Smooth muscle cell (in vitro differentiated cells): ENCODE measurements around the gene OR1E1. TPM values are rescaled to one million over a fixed set of nuclear protein-coding genes. Genes with fewer than 3 reads are reported as not detected.
"Not testable (repeated sequence)": the region's sequence is repeated elsewhere in the genome, so short reads cannot be mapped to it uniquely, and the experiment has no call there.

Experiments
- DNase-seq: peaks from one replicate; lab custom pipeline; 2025; ENCODE audit not compliant: unreplicated experiment; lab: John Stamatoyannopoulos, UW
- H2AFZ ChIP-seq: fragments of 200-600 bp; sonication (generic); 2 replicates; pipeline ENCODE4 v1.6.0; 2016; ENCODE audit warnings: antibody characterized with exemption, low read depth, mild to moderate bottlenecking
- H3F3A ChIP-seq: fragments of 200-600 bp; sonication (generic); 2 replicates; pipeline ENCODE4 v1.6.0; 2017; ENCODE audit warnings: antibody characterized with exemption, low read depth
- H3K27ac ChIP-seq: fragments of 200-600 bp; sonication (generic); 2 replicates; pipeline ENCODE4 v1.5.1; 2016; ENCODE audit warnings: low read depth, mild to moderate bottlenecking
- H3K27me3 ChIP-seq: fragments of 200-600 bp; sonication (generic); 2 replicates; pipeline ENCODE4 v1.6.1; 2016; ENCODE audit warnings: low read depth, mild to moderate bottlenecking
- H3K36me3 ChIP-seq: fragments of 200-600 bp; sonication (generic); 2 replicates; pipeline ENCODE4 v1.5.1; 2016; ENCODE audit warnings: low read depth
- H3K4me1 ChIP-seq: fragments of 200-600 bp; sonication (generic); 2 replicates; pipeline ENCODE4 v1.5.1; 2016; ENCODE audit warnings: low read depth
- H3K4me2 ChIP-seq: fragments of 200-600 bp; sonication (generic); 2 replicates; pipeline ENCODE4 v1.6.0; 2016; ENCODE audit warnings: mild to moderate bottlenecking
- H3K4me3 ChIP-seq: fragments of 200-600 bp; sonication (generic); 2 replicates; pipeline ENCODE4 v1.5.1; 2016; ENCODE audit warnings: mild to moderate bottlenecking
- H3K79me2 ChIP-seq: fragments of 200-600 bp; sonication (generic); 2 replicates; pipeline ENCODE4 v1.6.0; 2016; ENCODE audit warnings: low read depth, mild to moderate bottlenecking
- H3K9ac ChIP-seq: fragments of 200-600 bp; sonication (generic); 2 replicates; pipeline ENCODE4 v1.6.0; 2016; ENCODE audit warnings: low read depth
- H3K9me3 ChIP-seq: fragments of 200-600 bp; sonication (generic); replicated peaks from 2 replicates; pipeline ENCODE4 v1.5.1; 2016; ENCODE audit warnings: low read depth
- H4K20me1 ChIP-seq: fragments of 200-600 bp; sonication (generic); 2 replicates; pipeline ENCODE4 v1.6.0; 2016; ENCODE audit warnings: low read depth
- WGBS: methylation state at CpG from one replicate; pipeline ENCODE4 v1.1.7; 2016; ENCODE audit warnings: low lambda C conversion rate; 5-methylcytosine and 5-hydroxymethylcytosine counted together
- polyA plus RNA-seq: library from polyadenylated mRNA; unstranded; fragments of >200 nt; fragmentation: Nextera tagmentation; extraction: Ambion mirVana; gene quantifications from 2 replicates; pipeline ENCODE4 v1.2.1, GENCODE V29; 2016
- total RNA-seq: library from RNA; depleted of rRNA; stranded (reverse); fragments of >200 nt; gene quantifications from 2 replicates; pipeline ENCODE4 v1.2.3, GENCODE V29; 2014
- TF ChIP-seq, protein P1 (sequence below): fragments of 200-600 bp; sonication (generic); IDR thresholded peaks from 2 replicates; pipeline ENCODE4 v1.5.1; 2017; ENCODE audit warnings: borderline replicate concordance, mild to moderate bottlenecking, antibody characterized with exemption; ENCODE audit not compliant: insufficient read depth, poor library complexity, severe bottlenecking

Gene OR1E1
- total and polyA plus RNA-seq, 2 experiments from 2014 or later, result not detected

DNA sequence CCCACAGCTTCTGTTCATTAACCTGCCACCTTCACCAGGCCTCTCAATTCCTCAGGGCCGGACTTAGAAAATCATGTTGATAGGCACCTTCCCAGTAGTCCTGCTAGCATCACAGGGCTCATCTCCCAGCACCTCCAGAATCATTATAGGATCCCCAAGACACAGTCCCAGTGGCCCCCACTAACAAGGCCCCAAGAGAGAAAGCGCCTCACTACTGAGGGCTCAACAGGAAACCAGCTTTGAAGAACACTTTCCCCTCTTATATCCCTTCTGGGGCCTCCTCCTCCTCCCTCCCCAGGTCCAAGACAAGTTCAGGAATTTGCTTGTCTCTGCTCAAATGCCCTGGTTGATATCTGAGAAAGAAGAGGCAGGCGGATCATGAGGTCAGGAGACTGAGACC, 12.9 kb upstream of the OR1E1 start, which contains the start of gene OR3A3:
Gene OR3A3 (plus strand): TSS at position 301 of the 400 bp plus-strand sequence.
- no peaks in the 10 kb centered on the region for H3F3A ChIP-seq
- no peak within 1 kb of the TSS for H3K4me2 ChIP-seq
- H3K27me3 ChIP-seq, result no peaks in the 10 kb centered on the region
- H3K4me1 ChIP-seq, result no peaks in the 10 kb centered on the region
- no peak for DNase-seq
- 82% methylated on average over 3 of the region's 3 CpGs for WGBS
- peaks cover 11% of the 10 kb centered on the region for H3K9me3 ChIP-seq
- no peaks in the 10 kb centered on the region for H3K79me2 ChIP-seq
- no peak within 1 kb of the TSS for H3K27ac ChIP-seq
- H4K20me1 ChIP-seq, result no peaks in the 10 kb centered on the region
- no peak within 1 kb of the TSS for H3K9ac ChIP-seq
- TF ChIP-seq, protein P1, sequence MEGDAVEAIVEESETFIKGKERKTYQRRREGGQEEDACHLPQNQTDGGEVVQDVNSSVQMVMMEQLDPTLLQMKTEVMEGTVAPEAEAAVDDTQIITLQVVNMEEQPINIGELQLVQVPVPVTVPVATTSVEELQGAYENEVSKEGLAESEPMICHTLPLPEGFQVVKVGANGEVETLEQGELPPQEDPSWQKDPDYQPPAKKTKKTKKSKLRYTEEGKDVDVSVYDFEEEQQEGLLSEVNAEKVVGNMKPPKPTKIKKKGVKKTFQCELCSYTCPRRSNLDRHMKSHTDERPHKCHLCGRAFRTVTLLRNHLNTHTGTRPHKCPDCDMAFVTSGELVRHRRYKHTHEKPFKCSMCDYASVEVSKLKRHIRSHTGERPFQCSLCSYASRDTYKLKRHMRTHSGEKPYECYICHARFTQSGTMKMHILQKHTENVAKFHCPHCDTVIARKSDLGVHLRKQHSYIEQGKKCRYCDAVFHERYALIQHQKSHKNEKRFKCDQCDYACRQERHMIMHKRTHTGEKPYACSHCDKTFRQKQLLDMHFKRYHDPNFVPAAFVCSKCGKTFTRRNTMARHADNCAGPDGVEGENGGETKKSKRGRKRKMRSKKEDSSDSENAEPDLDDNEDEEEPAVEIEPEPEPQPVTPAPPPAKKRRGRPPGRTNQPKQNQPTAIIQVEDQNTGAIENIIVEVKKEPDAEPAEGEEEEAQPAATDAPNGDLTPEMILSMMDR, result no peak
- H3K4me3 ChIP-seq, result no peak within 1 kb of the TSS
- no peaks in the 10 kb centered on the region for H3K36me3 ChIP-seq
- H2AFZ ChIP-seq, result no peak within 1 kb of the TSS

DNA sequence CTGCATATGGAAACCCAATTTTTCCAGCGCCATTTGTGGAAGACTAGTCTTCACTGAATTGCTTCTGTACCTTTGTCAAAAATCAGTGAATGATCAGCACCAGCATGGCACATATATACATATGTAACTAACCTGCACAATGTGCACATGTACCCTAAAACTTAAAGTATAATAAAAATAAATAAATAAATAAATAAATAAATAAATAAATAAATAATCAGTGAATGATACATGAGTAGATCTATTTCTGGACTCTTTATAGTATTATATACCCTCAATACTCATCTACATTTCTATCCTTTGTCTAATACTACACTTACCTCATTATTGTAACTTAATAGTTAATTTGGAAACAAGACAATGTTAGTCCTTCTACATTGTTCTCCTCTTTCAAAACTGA, 5.6 kb upstream of the OR1E1 start:
- 45% methylated on average over 1 of the region's 1 CpG for WGBS
- H3K79me2 ChIP-seq, DNase-seq, H2AFZ ChIP-seq, H3F3A ChIP-seq, H3K4me1 ChIP-seq, H3K9ac ChIP-seq, H3K36me3 ChIP-seq, H3K27ac ChIP-seq, H4K20me1 ChIP-seq, H3K4me2 ChIP-seq, H3K4me3 ChIP-seq, H3K27me3 ChIP-seq: not testable (repeated sequence)
- peaks cover 17% of the 10 kb centered on the region for H3K9me3 ChIP-seq

DNA sequence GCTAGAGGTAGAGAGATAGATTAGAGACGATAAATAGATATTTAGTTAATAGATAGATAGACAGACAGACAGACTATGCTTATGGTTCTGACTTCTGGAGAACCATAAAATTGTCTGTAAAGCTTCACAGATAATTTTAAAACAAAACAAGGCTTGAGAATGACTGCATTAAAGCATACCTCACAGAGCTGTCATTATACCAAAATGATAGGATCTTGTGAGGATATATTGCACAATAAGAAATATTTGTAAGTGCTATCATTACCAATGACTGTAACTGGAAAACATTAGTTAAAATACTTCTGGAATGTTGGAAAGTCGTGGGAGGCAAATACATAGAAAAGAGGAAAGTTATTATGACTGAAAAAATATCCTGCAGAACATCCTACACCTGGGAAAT, 3.6 kb upstream of the OR1E1 start:
- Histone ChIP-seq H3K9ac (no peak overlapping the region), H3K79me2 (no peaks in the 10 kb centered on the region), H3K27me3 (no peaks in the 10 kb centered on the region), H3K36me3 (no peaks in the 10 kb centered on the region), H3K9me3 (peaks cover 9% of the 10 kb centered on the region), H3F3A (no peaks in the 10 kb centered on the region), H3K4me1 (no peaks in the 10 kb centered on the region), H3K27ac (no peak overlapping the region), H2AFZ (no peak overlapping the region), H3K4me2 (no peak overlapping the region), H4K20me1 (no peaks in the 10 kb centered on the region), H3K4me3 (no peak overlapping the region)
- WGBS, result 57% methylated on average over 2 of the region's 2 CpGs
- TF ChIP-seq, protein P1, result no peak
- DNase-seq, result no peak

DNA sequence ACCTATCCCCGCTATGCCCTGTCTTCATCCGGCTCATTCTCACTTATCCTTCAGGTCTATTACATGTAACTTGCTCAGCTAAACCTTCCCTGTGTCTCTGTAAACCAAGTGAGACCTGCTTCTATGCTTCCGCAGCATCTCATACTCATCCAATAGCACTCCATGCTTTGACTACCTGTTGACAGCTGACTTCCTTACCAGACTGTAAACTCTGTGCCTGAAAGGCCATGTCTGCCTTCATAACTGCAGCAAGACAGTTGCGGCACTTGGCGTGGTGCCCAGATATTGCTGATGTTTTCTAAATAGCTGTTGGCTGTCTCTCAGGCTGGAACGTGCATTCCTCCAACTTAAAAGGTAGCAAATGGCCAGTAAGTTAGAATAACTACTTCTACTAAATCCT, 1.8 kb upstream of the OR1E1 start:
- no peaks in the 10 kb centered on the region for H3K79me2 ChIP-seq
- no peaks in the 10 kb centered on the region for H3F3A ChIP-seq
- WGBS, result 67% methylated on average over 6 of the region's 6 CpGs
- H2AFZ ChIP-seq, result no peak overlapping the region
- no peaks in the 10 kb centered on the region for H4K20me1 ChIP-seq
- peaks cover under 1% of the 10 kb centered on the region for H3K9me3 ChIP-seq
- H3K4me1 ChIP-seq, result no peaks in the 10 kb centered on the region
- no peak overlapping the region for H3K9ac ChIP-seq
- H3K36me3 ChIP-seq, result no peaks in the 10 kb centered on the region
- H3K27me3 ChIP-seq, result no peaks in the 10 kb centered on the region
- H3K4me3 ChIP-seq, result no peak overlapping the region
- H3K27ac ChIP-seq, result no peak overlapping the region
- DNase-seq, result no peak
- TF ChIP-seq, protein P1, result no peak
- no peak overlapping the region for H3K4me2 ChIP-seq

DNA sequence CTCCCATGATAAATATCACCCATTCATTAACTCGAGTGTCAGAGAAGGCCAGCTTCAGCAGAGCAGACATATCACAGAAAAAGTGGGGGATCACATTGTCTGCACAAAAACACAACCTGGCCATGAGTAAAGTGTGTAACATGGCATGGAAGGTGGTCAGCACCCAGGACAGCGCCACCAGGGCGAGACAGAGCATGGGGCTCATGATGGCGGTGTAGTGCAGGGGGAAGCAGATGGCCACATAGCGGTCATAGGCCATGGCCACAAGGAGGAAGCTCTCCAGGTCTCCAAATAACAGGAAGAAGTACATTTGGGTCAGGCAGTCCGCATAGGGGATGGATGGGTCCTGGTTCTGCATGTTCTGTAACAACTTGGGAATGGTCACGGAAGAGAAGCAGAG, 409 bp downstream of the OR1E1 start:
- not testable (repeated sequence) for H3K4me3 ChIP-seq, DNase-seq, H3K9ac ChIP-seq

More for the DNA sequence above, 409 bp downstream of the OR1E1 start:
- not testable (repeated sequence) for H3K27me3 ChIP-seq, H3K9me3 ChIP-seq, H3F3A ChIP-seq, H3K79me2 ChIP-seq, H4K20me1 ChIP-seq, H2AFZ ChIP-seq, H3K4me2 ChIP-seq, H3K36me3 ChIP-seq, H3K4me1 ChIP-seq, H3K27ac ChIP-seq
- 62% methylated on average over 7 of the region's 7 CpGs for WGBS
